HepG2 (cell line): ENCODE results near the gene TNFAIP2. TPM values are rescaled to one million over a fixed set of nuclear protein-coding genes. Genes with fewer than 3 reads are reported as not detected.

ENCODE experiments used
- ATAC-seq: fragments of 200-7000 bp; cut with Tn5 transposase; 3 replicates; pipeline ENCODE4 v1.9.1; 2020; ENCODE audit warnings: mild to moderate bottlenecking, moderate library complexity
- BruUV-seq: library from RNA; stranded (reverse); fragments of 400-500 nt; replicated peaks from 2 replicates; lab custom pipeline; 2021; lab: Mats Ljungman, UMichigan
- CTCF ChIA-PET: fragments of 300-600 bp; formaldehyde crosslinking; extraction: SDS; loops from one replicate; lab custom pipeline; 2021; ENCODE audit warnings: low total read pairs, inconsistent platforms, low intra/inter-chr PET ratio; lab: Yijun Ruan, JAX
- POLR2A ChIA-PET: fragments of 350-600 bp; sonication (Branson Sonifier 250); formaldehyde crosslinking; loops from one replicate; lab custom pipeline; 2020; ENCODE audit warnings: antibody characterized with exemption, inconsistent platforms; lab: Yijun Ruan, JAX
- DNase-seq: peaks from one replicate; pipeline ENCODE4 v3.0.0-alpha.2; 2015; ENCODE audit warnings: low spot score
- FAIRE-seq: peaks from 3 replicates; lab custom pipeline; 2011; peaks lifted over from hg19 to GRCh38; lab: Jason Lieb, UNC
- H2AFZ ChIP-seq: one replicate; pipeline ENCODE4 v1.6.1; 2011; ENCODE audit warnings: low read length, inconsistent platforms
- H3K27ac ChIP-seq: fragments of 300-600 bp; 3 replicates; pipeline ENCODE4 v1.8.0; 2011; ENCODE audit warnings: mixed run types, mild to moderate bottlenecking, mixed read lengths, low read length, inconsistent platforms; ENCODE audit not compliant: insufficient read depth; ENCODE audit errors: extremely low read length
- H3K27me3 ChIP-seq, 2 experiments: fragments of 200-600 bp in 1 of 2; 2 replicates in 1 of 2; 3 replicates in 1 of 2; pipeline versions ENCODE4 v1.6.0 to v1.8.0; 2011; ENCODE audit warnings: low read length in 2 of 2, mild to moderate bottlenecking in 2 of 2, moderate library complexity in 2 of 2, inconsistent platforms in 1 of 2; ENCODE audit not compliant: insufficient read depth in 2 of 2, control insufficient read depth in 1 of 2
- H3K36me3 ChIP-seq, 2 experiments: fragments of 200-600 bp in 1 of 2; replicated peaks in 1 of 2; 2 replicates in 1 of 2; 3 replicates in 1 of 2; pipeline versions ENCODE4 v1.5.1 to v1.8.0; 2011; ENCODE audit warnings: low read length in 2 of 2, inconsistent platforms in 1 of 2; ENCODE audit not compliant: insufficient read depth in 2 of 2, control insufficient read depth in 1 of 2
- H3K4me1 ChIP-seq: 2 replicates; pipeline ENCODE4 v1.5.1; 2012; ENCODE audit warnings: low read length, inconsistent platforms; ENCODE audit not compliant: insufficient read depth
- H3K4me2 ChIP-seq: 2 replicates; pipeline ENCODE4 v1.6.0; 2011; ENCODE audit warnings: low read depth, low read length, inconsistent platforms
- H3K4me3 ChIP-seq, 3 experiments: fragments of 200-600 bp in 1 of 3; sonication (generic), shearing (Covaris generic) in 1 of 3; replicated peaks in 1 of 3; 2 replicates each; pipeline ENCODE4 v1.5.1; 2011 to 2016; ENCODE audit warnings: low read length in 3 of 3, inconsistent platforms in 2 of 3, low read depth in 2 of 3, mild to moderate bottlenecking in 2 of 3, control low read depth in 1 of 3, mixed read lengths in 1 of 3; ENCODE audit not compliant: insufficient read depth in 1 of 3
- H3K79me2 ChIP-seq: one replicate; pipeline ENCODE4 v1.6.1; 2011; ENCODE audit warnings: low read length, inconsistent platforms; ENCODE audit not compliant: insufficient read depth
- H3K9ac ChIP-seq: 2 replicates; pipeline ENCODE4 v1.6.0; 2011; ENCODE audit warnings: mild to moderate bottlenecking, low read depth, low read length, inconsistent platforms; ENCODE audit not compliant: insufficient read depth
- H3K9me3 ChIP-seq: 2 replicates; pipeline ENCODE4 v1.5.1; 2012; ENCODE audit warnings: mild to moderate bottlenecking, low read length
- H4K20me1 ChIP-seq: 2 replicates; pipeline ENCODE4 v1.6.0; 2011; ENCODE audit warnings: inconsistent platforms, mild to moderate bottlenecking, low read length, moderate library complexity; ENCODE audit not compliant: insufficient read depth
- AKAP8 ChIP-seq: sonication (generic); formaldehyde crosslinking; IDR thresholded peaks from 2 replicates; pipeline ENCODE4 v1.5.1; 2020; ENCODE audit warnings: mild to moderate bottlenecking, missing genetic modification reagents
- CBX5 ChIP-seq: sonication (generic); formaldehyde crosslinking; IDR thresholded peaks from 2 replicates; pipeline ENCODE4 v1.4.0; 2020; ENCODE audit warnings: missing genetic modification reagents, borderline replicate concordance
- MAF1 ChIP-seq: sonication (generic); formaldehyde crosslinking; IDR thresholded peaks from 2 replicates; pipeline ENCODE4 v1.5.0; 2020; ENCODE audit warnings: missing genetic modification reagents, borderline replicate concordance
- SMAD9 ChIP-seq: sonication (generic); formaldehyde crosslinking; IDR thresholded peaks from 2 replicates; pipeline ENCODE4 v1.5.1; 2020; ENCODE audit warnings: mild to moderate bottlenecking, missing genetic modification reagents
- YEATS2 ChIP-seq: sonication (generic); formaldehyde crosslinking; IDR thresholded peaks from 2 replicates; pipeline ENCODE4 v1.4.0; 2020; ENCODE audit warnings: missing genetic modification reagents, borderline replicate concordance
- ZNF687 ChIP-seq: sonication (generic); formaldehyde crosslinking; IDR thresholded peaks from 2 replicates; pipeline ENCODE4 v1.5.1; 2020; ENCODE audit warnings: mild to moderate bottlenecking, missing genetic modification reagents, moderate library complexity
- WGBS: methylation state at CpG from one replicate; pipeline ENCODE4 v1.1.6; 2017; ENCODE audit warnings: low lambda C conversion rate; 5-methylcytosine and 5-hydroxymethylcytosine counted together
- in situ Hi-C: cut with HindIII; loops from 2 replicates; pipeline ENCODE4 v1.10.0; 2017; ENCODE audit warnings: low pct_unique_long_range_greater_than_20kb; ENCODE audit not compliant: extremely low pct_ligation_motif_present
- intact Hi-C: fragments of 100-400 bp; cut with micrococcal nuclease; formaldehyde crosslinking; loops from one replicate; pipeline ENCODE4 v1.10.0; 2022; ENCODE audit not compliant: unreplicated experiment
- polyA plus RNA-seq, 8 experiments: library from polyadenylated mRNA; depleted of rRNA in 3 of 8; stranded (reverse) in 7 of 8; unstranded in 1 of 8; fragments of >200 nt; fragmentation: Illumina TruSeq in 4 of 8; extraction: Trizol in 4 of 8; gene quantifications; 2 replicates each; pipeline versions ENCODE4 v1.2.1 to v1.2.3, GENCODE V29; 2011 to 2016; ENCODE audit warnings: low read depth in 4 of 8, missing spikeins in 1 of 8, mixed read lengths in 1 of 8; ENCODE audit not compliant: insufficient read depth in 1 of 8
- total RNA-seq, 5 experiments: library from RNA; depleted of rRNA; stranded (reverse); fragments of >200 nt; fragmentation: Illumina TruSeq; extraction: Trizol; gene quantifications; 2 replicates each; pipeline ENCODE4 v1.2.3, GENCODE V29; 2016; ENCODE audit warnings: low read depth in 1 of 5
- TF ChIP-seq, protein P1 (sequence below): sonication (generic); formaldehyde crosslinking; IDR thresholded peaks from 2 replicates; pipeline ENCODE4 v1.4.0; 2020; ENCODE audit warnings: mild to moderate bottlenecking, missing genetic modification reagents

TNFAIP2 gene
- total and polyA plus RNA-seq, 2 of the 13 experiments (the other 11 are each of a cell fraction or from before 2014, with no cell fraction given) = 0.46 to 1.5 TPM

GRCh38 chr14:103115086-103115679 is 8.1 kb upstream of the TNFAIP2 start (continued):
- peak; percentile 63 for TF ChIP-seq ZNF687 (CRISPR knock-in tag)

GRCh38 chr14:103115845-103116572 is 7.3 kb upstream of the TNFAIP2 start:
- H3K27ac ChIP-seq = no peak overlapping the region
- no peak for FAIRE-seq
- H3K4me2 ChIP-seq = no peak overlapping the region
- peaks cover 82% of the 10 kb centered on the region for H3K4me1 ChIP-seq
- no TSS peak for BruUV-seq
- in situ Hi-C loops = no loop called here
- CTCF ChIA-PET = no interaction called here
- no peaks in the 10 kb centered on the region for H3K36me3 ChIP-seq
- no peak overlapping the region for H3K4me3 ChIP-seq
- H3K9me3 ChIP-seq = no peaks in the 10 kb centered on the region
- POLR2A ChIA-PET = interaction anchor here (0.8 to 1.7 kb wide), 5 partner anchors 11 to 71 kb away, joined by 3 to 7 read pairs (median 3); no protein-coding TSS in a partner anchor
- H3K9ac ChIP-seq = no peak overlapping the region
- H2AFZ ChIP-seq = no peak overlapping the region
- peak; percentile 0; the same call in 1 of the 3 replicates for ATAC-seq
- peaks cover 0 to 20% of the 10 kb centered on the region in 2 experiments; a peak in 2 of 5 replicates for H3K27me3 ChIP-seq
- 46% methylated on average over 9 of the region's 10 CpGs for WGBS
- H4K20me1 ChIP-seq = no peaks in the 10 kb centered on the region
- intact Hi-C loops = no loop called here
- no peaks in the 10 kb centered on the region for H3K79me2 ChIP-seq
- no peak for DNase-seq
- TF ChIP-seq, protein P1, sequence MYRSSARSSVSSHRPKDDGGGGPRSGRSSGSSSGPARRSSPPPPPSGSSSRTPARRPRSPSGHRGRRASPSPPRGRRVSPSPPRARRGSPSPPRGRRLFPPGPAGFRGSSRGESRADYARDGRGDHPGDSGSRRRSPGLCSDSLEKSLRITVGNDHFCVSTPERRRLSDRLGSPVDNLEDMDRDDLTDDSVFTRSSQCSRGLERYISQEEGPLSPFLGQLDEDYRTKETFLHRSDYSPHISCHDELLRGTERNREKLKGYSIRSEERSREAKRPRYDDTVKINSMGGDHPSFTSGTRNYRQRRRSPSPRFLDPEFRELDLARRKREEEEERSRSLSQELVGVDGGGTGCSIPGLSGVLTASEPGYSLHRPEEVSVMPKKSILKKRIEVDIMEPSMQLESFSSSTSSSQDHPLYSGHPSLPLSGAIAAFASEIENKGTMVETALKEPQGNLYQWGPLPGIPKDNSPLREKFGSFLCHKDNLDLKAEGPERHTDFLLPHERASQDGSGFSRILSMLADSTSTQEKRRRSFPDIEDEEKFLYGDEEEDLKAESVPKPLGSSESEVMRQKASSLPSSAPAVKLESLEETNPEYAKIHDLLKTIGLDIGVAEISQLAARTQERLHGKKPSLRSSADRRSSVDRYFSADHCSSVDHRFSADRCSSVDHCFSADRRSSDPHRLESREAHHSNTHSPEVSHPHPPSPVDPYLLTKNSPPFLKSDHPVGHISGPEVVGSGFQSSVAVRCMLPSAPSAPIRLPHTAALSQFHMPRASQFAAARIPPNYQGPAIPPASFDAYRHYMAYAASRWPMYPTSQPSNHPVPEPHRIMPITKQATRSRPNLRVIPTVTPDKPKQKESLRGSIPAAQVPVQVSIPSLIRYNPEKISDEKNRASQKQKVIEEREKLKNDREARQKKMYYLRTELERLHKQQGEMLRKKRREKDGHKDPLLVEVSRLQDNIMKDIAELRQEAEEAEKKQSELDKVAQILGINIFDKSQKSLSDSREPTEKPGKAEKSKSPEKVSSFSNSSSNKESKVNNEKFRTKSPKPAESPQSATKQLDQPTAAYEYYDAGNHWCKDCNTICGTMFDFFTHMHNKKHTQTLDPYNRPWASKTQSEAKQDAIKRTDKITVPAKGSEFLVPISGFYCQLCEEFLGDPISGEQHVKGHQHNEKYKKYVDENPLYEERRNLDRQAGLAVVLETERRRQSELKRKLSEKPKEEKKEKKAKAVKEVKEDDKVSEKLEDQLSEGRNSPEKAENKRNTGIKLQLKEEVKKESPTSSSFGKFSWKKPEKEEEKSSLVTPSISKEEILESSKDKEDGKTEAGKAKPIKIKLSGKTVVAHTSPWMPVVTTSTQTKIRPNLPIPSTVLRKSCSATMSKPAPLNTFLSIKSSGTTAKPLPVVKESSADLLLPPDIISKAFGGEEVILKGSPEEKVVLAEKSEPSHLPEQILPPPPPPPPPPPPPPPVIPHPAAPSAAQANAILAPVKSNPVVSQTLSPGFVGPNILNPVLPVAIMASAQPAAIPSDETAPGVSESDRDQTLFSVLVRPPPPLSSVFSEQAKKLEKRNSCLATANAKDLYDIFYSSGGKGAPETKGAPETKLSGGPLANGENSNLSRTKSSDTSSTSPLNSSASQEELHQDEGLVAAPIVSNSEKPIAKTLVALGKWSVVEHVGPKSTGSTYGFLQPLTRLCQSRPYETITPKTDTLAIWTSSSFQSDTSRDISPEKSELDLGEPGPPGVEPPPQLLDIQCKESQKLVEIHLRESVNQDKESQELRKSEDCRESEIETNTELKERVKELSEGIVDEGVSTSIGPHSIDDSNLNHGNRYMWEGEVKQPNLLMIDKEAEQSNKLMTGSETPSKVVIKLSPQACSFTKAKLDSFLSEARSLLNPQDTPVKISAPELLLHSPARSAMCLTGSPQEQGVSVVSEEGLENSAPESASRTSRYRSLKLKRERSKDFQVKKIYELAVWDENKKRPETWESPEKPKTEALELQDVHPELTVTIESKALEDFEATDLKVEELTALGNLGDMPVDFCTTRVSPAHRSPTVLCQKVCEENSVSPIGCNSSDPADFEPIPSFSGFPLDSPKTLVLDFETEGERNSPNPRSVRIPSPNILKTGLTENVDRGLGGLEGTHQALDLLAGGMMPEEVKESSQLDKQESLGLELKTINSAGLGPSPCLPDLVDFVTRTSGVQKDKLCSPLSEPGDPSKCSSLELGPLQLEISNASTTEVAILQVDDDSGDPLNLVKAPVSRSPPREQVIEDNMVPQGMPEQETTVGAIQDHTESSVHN = no peak
- TF ChIP-seq AKAP8 (CRISPR knock-in tag) = peak; percentile 61; the same call in 1 of the 2 replicates
- no peak for TF ChIP-seq SMAD9
- no peak for TF ChIP-seq CBX5 (CRISPR knock-in tag)
- no peak for TF ChIP-seq YEATS2 (CRISPR knock-in tag)
- peak; percentile 9; the same call in 1 of the 2 replicates for TF ChIP-seq MAF1 (CRISPR knock-in tag)
